HepG2 (cell line): ENCODE measurements around the gene CYYR1.

ENCODE experiments used
- FOXA1 ChIP-seq, 2 experiments: fragments of 450-650 bp in 1 of 2; sonication (generic) in 1 of 2; formaldehyde crosslinking in 1 of 2; IDR thresholded peaks; 2 replicates each; pipeline versions ENCODE4 v1.4.0 to v1.6.1; 2016 to 2020; ENCODE audit warnings: missing genetic modification reagents in 1 of 2
- KLF11 ChIP-seq: IDR thresholded peaks from 2 replicates; pipeline ENCODE4 v1.6.1; 2016; ENCODE audit warnings: missing compliant biosample characterization
- TARDBP ChIP-seq: sonication (generic); formaldehyde crosslinking; IDR thresholded peaks from 2 replicates; pipeline ENCODE4 v1.8.0; 2022; ENCODE audit warnings: mild to moderate bottlenecking, missing genetic modification reagents
- ZBTB7B ChIP-seq: sonication (generic); formaldehyde crosslinking; IDR thresholded peaks from 2 replicates; pipeline ENCODE4 v1.4.0; 2020; ENCODE audit warnings: missing genetic modification reagents
- ZNF558 ChIP-seq: sonication (generic); formaldehyde crosslinking; IDR thresholded peaks from 2 replicates; pipeline ENCODE4 v1.9.0; 2022; ENCODE audit warnings: mild to moderate bottlenecking, missing genetic modification reagents, borderline replicate concordance
- TF ChIP-seq, protein P1 (sequence below): sonication (generic); formaldehyde crosslinking; IDR thresholded peaks from 2 replicates; pipeline ENCODE4 v1.5.0; 2020; ENCODE audit warnings: mild to moderate bottlenecking, missing genetic modification reagents, moderate library complexity

- TF ChIP-seq KLF11 (no peak), FOXA1 (IDR thresholded peaks at IDR 0.05) (no peak), FOXA1 (CRISPR knock-in tag; IDR thresholded peaks at IDR 0.05) (no peak), ZBTB7B (CRISPR knock-in tag) (no peak), TARDBP (CRISPR knock-in tag) (no peak), ZNF558 (no peak)
- TF ChIP-seq, protein P1, sequence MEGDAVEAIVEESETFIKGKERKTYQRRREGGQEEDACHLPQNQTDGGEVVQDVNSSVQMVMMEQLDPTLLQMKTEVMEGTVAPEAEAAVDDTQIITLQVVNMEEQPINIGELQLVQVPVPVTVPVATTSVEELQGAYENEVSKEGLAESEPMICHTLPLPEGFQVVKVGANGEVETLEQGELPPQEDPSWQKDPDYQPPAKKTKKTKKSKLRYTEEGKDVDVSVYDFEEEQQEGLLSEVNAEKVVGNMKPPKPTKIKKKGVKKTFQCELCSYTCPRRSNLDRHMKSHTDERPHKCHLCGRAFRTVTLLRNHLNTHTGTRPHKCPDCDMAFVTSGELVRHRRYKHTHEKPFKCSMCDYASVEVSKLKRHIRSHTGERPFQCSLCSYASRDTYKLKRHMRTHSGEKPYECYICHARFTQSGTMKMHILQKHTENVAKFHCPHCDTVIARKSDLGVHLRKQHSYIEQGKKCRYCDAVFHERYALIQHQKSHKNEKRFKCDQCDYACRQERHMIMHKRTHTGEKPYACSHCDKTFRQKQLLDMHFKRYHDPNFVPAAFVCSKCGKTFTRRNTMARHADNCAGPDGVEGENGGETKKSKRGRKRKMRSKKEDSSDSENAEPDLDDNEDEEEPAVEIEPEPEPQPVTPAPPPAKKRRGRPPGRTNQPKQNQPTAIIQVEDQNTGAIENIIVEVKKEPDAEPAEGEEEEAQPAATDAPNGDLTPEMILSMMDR (CRISPR knock-in tag): no peak
These were observed 115.3 kb downstream of the CYYR1 start for GRCh38 chr21:26457817-26458216.
